Mesothelial cell of epicardium (in vitro differentiated cells): ENCODE results near the gene SORBS1. TPM values are rescaled to one million over a fixed set of nuclear protein-coding genes. Genes with fewer than 3 reads are reported as not detected.

ENCODE experiments used
- DNase-seq, 2 experiments: peaks; one replicate each; pipeline ENCODE4 v3.0.0; 2021; ENCODE audit warnings: low spot score in 2 of 2; ENCODE audit not compliant: unreplicated experiment in 2 of 2
- H3K27ac Mint-ChIP-seq: 2 replicates; pipeline ENCODE4 v1.8.0; 2021; ENCODE audit warnings: mixed read lengths
- H3K27me3 Mint-ChIP-seq: 2 replicates; pipeline ENCODE4 v1.8.0; 2021; ENCODE audit warnings: low read depth, mixed read lengths
- H3K36me3 Mint-ChIP-seq: 2 replicates; pipeline ENCODE4 v1.8.0; 2021; ENCODE audit warnings: mixed read lengths
- H3K4me1 Mint-ChIP-seq: 2 replicates; pipeline ENCODE4 v1.8.0; 2021; ENCODE audit warnings: mixed read lengths
- H3K4me3 Mint-ChIP-seq: 2 replicates; pipeline ENCODE4 v1.8.0; 2021; ENCODE audit warnings: mild to moderate bottlenecking, moderate library complexity, mixed read lengths
- H3K9me3 Mint-ChIP-seq: 2 replicates; pipeline ENCODE4 v1.8.0; 2021; ENCODE audit warnings: mixed read lengths
- total RNA-seq: library from RNA; stranded (reverse); gene quantifications from 3 replicates; pipeline ENCODE4 v1.2.1, GENCODE V29; 2021
- TF ChIP-seq, protein P1 (sequence below): fragments of 200-600 bp; sonication (generic); IDR thresholded peaks from one replicate; pipeline ENCODE4 v1.5.0; 2021; ENCODE audit warnings: antibody characterized with exemption; ENCODE audit not compliant: unreplicated experiment

Gene SORBS1
- total RNA-seq, 1 donor from 2014 or later, result 24.9 TPM

DNA sequence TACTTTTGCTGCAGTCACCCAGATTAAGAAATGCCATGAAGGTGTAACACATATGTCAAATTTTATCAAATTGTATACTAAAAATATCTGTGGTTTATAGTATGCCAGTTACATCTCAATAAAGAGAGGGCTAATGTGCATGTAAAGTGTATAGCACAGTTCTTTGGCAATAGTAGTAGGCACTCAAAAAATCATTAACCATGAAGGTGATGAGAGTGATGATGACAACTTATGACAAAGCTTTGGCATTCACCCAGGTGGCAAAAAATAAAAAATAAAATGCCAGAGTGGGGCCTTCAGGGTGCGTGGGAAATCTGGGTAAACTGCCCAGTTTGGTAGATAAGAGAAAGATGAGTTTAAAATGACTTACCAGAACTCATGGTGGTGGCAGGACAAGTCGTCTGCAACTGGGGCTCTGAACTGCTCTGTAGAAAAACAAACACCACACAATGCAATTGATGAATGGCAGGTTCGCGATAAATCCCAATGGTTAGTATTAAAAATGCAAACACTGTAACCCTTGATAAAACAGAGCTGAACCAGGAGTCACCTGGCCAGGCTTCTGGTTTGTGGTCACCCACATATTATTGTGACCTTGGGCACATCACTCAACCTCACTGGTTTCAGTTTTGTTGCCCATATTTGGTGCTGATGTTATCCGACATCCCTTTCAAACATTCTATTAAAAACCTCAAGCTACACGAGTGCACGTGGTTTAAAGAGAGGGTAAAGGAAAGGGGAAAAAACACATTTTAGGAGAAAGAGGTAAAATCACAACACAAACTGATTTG, 120.2 kb downstream of the SORBS1 start:
- peaks cover 20% of the 10 kb centered on the region for H3K4me1 Mint-ChIP-seq
- no peak overlapping the region for H3K4me3 Mint-ChIP-seq
- no peaks in the 10 kb centered on the region for H3K9me3 Mint-ChIP-seq
- no peak for DNase-seq
- no peaks in the 10 kb centered on the region for H3K36me3 Mint-ChIP-seq
- H3K27me3 Mint-ChIP-seq, result no peaks in the 10 kb centered on the region
- no peak overlapping the region for H3K27ac Mint-ChIP-seq
- TF ChIP-seq, protein P1, sequence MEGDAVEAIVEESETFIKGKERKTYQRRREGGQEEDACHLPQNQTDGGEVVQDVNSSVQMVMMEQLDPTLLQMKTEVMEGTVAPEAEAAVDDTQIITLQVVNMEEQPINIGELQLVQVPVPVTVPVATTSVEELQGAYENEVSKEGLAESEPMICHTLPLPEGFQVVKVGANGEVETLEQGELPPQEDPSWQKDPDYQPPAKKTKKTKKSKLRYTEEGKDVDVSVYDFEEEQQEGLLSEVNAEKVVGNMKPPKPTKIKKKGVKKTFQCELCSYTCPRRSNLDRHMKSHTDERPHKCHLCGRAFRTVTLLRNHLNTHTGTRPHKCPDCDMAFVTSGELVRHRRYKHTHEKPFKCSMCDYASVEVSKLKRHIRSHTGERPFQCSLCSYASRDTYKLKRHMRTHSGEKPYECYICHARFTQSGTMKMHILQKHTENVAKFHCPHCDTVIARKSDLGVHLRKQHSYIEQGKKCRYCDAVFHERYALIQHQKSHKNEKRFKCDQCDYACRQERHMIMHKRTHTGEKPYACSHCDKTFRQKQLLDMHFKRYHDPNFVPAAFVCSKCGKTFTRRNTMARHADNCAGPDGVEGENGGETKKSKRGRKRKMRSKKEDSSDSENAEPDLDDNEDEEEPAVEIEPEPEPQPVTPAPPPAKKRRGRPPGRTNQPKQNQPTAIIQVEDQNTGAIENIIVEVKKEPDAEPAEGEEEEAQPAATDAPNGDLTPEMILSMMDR, result no peak

DNA sequence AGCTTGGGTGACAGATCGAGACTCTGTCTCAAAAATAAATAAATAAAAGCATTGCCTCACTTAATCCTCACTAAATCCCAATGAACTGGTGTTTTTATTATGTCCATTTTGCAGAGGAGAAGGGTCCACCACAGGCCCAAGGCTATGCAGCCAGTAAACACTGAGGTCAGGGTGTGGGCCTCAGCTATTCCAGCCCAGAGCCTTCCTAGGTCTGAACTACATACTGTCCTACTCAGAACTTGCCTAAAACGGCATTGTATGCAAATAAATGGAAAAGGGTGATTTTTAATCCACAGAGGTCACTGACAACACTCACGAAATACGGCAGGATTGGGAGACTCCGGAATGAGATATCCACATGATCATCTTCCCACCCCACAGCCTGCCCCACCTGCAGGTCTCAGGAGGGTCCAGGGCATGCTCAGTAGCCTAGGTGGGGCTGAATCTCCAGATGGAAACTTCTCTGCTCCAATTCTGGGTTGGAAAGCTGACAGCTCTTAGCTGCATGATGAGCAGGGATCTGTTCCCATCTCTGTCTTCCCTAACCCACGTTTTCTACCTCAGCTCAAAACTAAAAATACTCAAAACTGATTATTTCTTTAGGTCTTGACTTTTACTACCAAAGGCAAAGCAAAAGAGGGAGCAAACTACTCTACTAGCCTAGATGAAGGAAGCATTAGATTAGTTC, 121.0 kb downstream of the SORBS1 start:
- TF ChIP-seq, protein P1, result no peak
- H3K27me3 Mint-ChIP-seq, result no peaks in the 10 kb centered on the region
- no peak overlapping the region for H3K27ac Mint-ChIP-seq

DNA sequence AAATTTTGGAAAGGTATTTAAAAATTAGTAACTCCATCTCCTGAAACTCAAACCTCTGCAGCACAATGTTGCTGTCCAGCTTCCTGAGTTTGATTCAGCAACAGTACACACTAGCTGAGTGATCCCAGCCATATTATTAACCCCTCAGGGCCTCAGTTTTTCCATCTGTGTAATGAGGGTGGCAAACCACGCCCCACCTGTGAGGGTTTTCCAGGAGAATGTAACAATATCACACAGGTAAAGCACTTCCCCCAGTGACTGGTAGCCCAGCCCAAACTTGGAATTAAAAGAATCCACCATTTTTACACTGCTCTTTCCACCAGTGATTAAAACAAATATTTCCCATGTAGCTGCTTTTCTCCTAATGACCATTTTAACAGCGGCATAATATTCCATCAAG, 122.4 kb downstream of the SORBS1 start:
- TF ChIP-seq, protein P1, result no peak
- Mint-ChIP-seq H3K4me3 (no peak overlapping the region), H3K27me3 (no peaks in the 10 kb centered on the region), H3K27ac (no peak overlapping the region), H3K4me1 (peaks cover 4% of the 10 kb centered on the region), H3K9me3 (no peaks in the 10 kb centered on the region), H3K36me3 (no peaks in the 10 kb centered on the region)
- no peak for DNase-seq

More for the DNA sequence above, 121.0 kb downstream of the SORBS1 start:
- DNase-seq, result no peak
- Mint-ChIP-seq H3K4me3 (no peak overlapping the region), H3K4me1 (peaks cover 13% of the 10 kb centered on the region), H3K36me3 (no peaks in the 10 kb centered on the region), H3K9me3 (no peaks in the 10 kb centered on the region)

DNA sequence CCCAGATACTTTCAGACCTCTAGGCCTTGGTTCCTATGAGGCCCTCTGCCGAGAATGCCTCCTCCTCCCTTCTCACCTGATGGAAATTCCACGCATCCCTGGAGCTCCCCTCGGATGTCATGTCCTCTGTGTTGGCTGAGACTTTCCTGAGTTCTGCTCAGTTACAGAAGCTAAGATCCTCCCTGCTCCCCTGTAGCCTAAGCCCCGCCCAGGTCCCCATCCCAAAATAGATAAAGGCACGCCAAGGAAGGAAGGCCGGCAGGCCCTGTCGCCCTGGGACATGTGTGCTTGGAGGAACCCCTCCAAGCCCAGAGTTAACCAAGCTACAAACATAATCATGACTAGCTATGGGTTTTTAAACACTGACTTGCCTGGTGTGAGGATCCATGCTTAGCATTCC, 123.5 kb downstream of the SORBS1 start:
- Mint-ChIP-seq H3K9me3 (no peaks in the 10 kb centered on the region), H3K36me3 (no peaks in the 10 kb centered on the region), H3K27ac (no peak overlapping the region), H3K27me3 (no peaks in the 10 kb centered on the region), H3K4me3 (no peak overlapping the region), H3K4me1 (peaks cover 4% of the 10 kb centered on the region)
- DNase-seq, result no peak
- TF ChIP-seq, protein P1, result no peak

DNA sequence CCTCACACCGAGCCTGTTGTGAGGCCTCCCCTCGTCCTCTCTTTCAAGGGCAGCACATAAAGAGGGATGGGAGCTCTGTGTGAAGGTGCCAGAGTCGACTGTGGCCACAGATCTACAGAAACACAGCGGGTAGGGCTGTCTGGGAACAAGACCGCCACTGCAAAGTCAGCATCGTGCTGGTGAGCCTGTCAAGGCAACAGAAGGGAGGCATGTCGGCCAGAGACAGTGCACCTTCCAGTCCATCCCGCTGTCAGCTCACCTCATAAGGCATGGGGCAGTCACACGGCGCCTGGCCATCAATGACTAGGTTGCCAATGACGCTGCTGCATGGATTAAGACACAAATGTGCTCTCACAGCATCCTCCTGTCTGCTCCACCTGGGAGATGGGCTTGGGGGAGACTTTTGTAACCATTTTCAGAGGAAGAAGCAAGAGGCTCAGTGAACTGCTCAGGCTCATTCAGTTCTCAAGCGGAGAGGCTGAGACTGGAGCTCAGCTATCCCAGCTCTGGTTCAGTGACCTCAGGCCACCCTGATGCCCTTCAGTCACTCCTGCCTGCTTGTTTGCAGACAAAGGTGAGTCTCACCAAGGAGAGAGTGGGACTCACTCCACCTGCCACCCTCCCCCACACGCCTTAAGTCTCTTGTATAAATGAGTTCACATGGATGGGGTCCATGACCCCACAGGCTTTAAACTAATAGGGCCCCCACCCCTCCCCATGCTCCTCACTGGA, 125.5 kb downstream of the SORBS1 start:
- Mint-ChIP-seq H3K4me3 (no peak overlapping the region), H3K27ac (no peak overlapping the region), H3K27me3 (no peaks in the 10 kb centered on the region), H3K36me3 (no peaks in the 10 kb centered on the region), H3K9me3 (no peaks in the 10 kb centered on the region), H3K4me1 (no peaks in the 10 kb centered on the region)
- no peak for DNase-seq
- TF ChIP-seq, protein P1, result no peak
